Adrenal gland (tissue), 12 donors: Measurements from ENCODE around the gene MYH11. TPM values are rescaled to one million over a fixed set of nuclear protein-coding genes. Genes with fewer than 3 reads are reported as not detected.

Experiments used
- DNase-seq, 7 donors: peaks; one replicate each; pipeline ENCODE4 v3.0.0-alpha.2; 2019 to 2020
- H3K27ac ChIP-seq, 5 donors: fragments of 200-600 bp; sonication (generic) in 4 of 5; 1 replicate in 3 of 5; 2 replicates in 2 of 5; pipeline versions ENCODE4 v1.5.1 to v1.8.0; 2016 to 2020; ENCODE audit warnings: mild to moderate bottlenecking in 1 of 5
- H3K27me3 ChIP-seq: fragments of 200-600 bp; 2 replicates; pipeline ENCODE4 v1.8.0; 2021
- H3K36me3 ChIP-seq, 2 donors: fragments of 200-600 bp; replicated peaks in 1 of 2; 1 replicate in 1 of 2; 2 replicates in 1 of 2; pipeline versions ENCODE4 v1.5.1 to v1.8.0; 2018 to 2022
- H3K4me1 ChIP-seq, 2 donors: fragments of 200-600 bp; replicated peaks in 1 of 2; 1 replicate in 1 of 2; 2 replicates in 1 of 2; pipeline versions ENCODE4 v1.5.1 to v1.8.0; 2018 to 2021
- H3K4me3 ChIP-seq, 4 donors: fragments of 200-600 bp; sonication (generic) in 3 of 4; one replicate each; pipeline ENCODE4 v1.5.1; 2016 to 2018
- H3K9me3 ChIP-seq, 3 donors: fragments of 200-600 bp; sonication (generic) in 1 of 3; replicated peaks in 1 of 3; 1 replicate in 2 of 3; 2 replicates in 1 of 3; pipeline versions ENCODE4 v1.5.1 to v1.8.0; 2016 to 2021
- POLR2A ChIP-seq, 2 donors: fragments of 450-650 bp; IDR thresholded peaks; one replicate each; pipeline ENCODE4 v1.6.1; 2017; ENCODE audit warnings: antibody characterized with exemption in 2 of 2, mild to moderate bottlenecking in 2 of 2, moderate library complexity in 1 of 2
- WGBS, 4 donors: extraction: QIAGEN DNeasy Blood & Tissue Kit in 2 of 4; methylation state at CpG; one replicate each; pipeline versions ENCODE4 v1.1.5 to v1.1.7; 2013 to 2017; 5-methylcytosine and 5-hydroxymethylcytosine counted together
- intact Hi-C, 2 donors: fragments of 100-400 bp; cut with DNase I; formaldehyde crosslinking; loops; one replicate each; pipeline versions ENCODE4 v1.14.1 to v1.15.0; 2022 to 2023
- polyA plus RNA-seq, 3 donors: library from polyadenylated mRNA; stranded (reverse); fragments of 200-250 nt in 2 of 3; fragments of 350-450 nt in 1 of 3; fragmentation: Illumina TruSeq in 1 of 3; extraction: RNeasy Lipid Tissue Mini Kit (QIAGEN cat#74804) in 1 of 3; gene quantifications; one replicate each; pipeline ENCODE4 v1.2.3, GENCODE V29; 2013 to 2014
- total RNA-seq, 9 donors: library from RNA; depleted of rRNA in 4 of 9; stranded (reverse); fragments of >200 nt in 4 of 9; fragments of 120-200 nt in 1 of 9; fragmentation: NEBNext Ultra II Directional in 1 of 9; extraction: Animal tissue kit (Norgen Biotek cat#: 25700) in 1 of 9; gene quantifications; one replicate each; pipeline versions ENCODE4 v1.1.0 to v1.2.4, GENCODE V29; 2013 to 2023
- TF ChIP-seq, protein P1 (sequence below), 6 experiments: fragments of 450-650 bp in 4 of 6; fragments of 200-600 bp in 2 of 6; sonication (generic) in 1 of 6; IDR thresholded peaks; 1 replicate in 5 of 6; 2 replicates in 1 of 6; pipeline versions ENCODE4 v1.5.1 to v1.8.0; 2016 to 2021; ENCODE audit warnings: antibody characterized with exemption in 6 of 6, mild to moderate bottlenecking in 2 of 6, moderate library complexity in 1 of 6
- donor health status: healthy with polysubstance abuse.
- donor health status: Bipolar disorder and iron deficiency.
- donor health status: DM: yes; HTN: yes; CAD: no.
- donor health status: DM: no; HTN: no; CAD: no.
- donor health status: DM: no; HTN: no; CAD: no.
- donor health status: DM: yes; HTN: yes; CAD: no.

MYH11 gene
- total and polyA plus RNA-seq, 12 donors = 2.4 to 45.1 (median 16.5) TPM

- Histone ChIP-seq H3K4me1 (no peaks in the 10 kb centered on the region), H3K9me3 (no peaks in the 10 kb centered on the region), H3K4me3 (no peak overlapping the region), H3K36me3 (no peaks in the 10 kb centered on the region), H3K27ac (peak overlapping the region in 2 of 5 donors; percentile 44 to 64), H3K27me3 (no peaks in the 10 kb centered on the region)
- TF ChIP-seq, protein P1, sequence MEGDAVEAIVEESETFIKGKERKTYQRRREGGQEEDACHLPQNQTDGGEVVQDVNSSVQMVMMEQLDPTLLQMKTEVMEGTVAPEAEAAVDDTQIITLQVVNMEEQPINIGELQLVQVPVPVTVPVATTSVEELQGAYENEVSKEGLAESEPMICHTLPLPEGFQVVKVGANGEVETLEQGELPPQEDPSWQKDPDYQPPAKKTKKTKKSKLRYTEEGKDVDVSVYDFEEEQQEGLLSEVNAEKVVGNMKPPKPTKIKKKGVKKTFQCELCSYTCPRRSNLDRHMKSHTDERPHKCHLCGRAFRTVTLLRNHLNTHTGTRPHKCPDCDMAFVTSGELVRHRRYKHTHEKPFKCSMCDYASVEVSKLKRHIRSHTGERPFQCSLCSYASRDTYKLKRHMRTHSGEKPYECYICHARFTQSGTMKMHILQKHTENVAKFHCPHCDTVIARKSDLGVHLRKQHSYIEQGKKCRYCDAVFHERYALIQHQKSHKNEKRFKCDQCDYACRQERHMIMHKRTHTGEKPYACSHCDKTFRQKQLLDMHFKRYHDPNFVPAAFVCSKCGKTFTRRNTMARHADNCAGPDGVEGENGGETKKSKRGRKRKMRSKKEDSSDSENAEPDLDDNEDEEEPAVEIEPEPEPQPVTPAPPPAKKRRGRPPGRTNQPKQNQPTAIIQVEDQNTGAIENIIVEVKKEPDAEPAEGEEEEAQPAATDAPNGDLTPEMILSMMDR (IDR thresholded peaks at IDR 0.05) = no peak
- WGBS, 4 donors = 47 to 57% (median 50%) methylated on average over 6 to 7 of the region's 7 CpGs
- intact Hi-C loops = no loop called here
- DNase-seq = peak in 6 of 7 donors; percentile 21 to 76 (median 36)
These were observed 86.7 kb downstream of the MYH11 start for GRCh38 chr16:15770107-15770506.

- DNase-seq = no peak
- H3K36me3 ChIP-seq = no peaks in the 10 kb centered on the region
- no peaks in the 10 kb centered on the region for H3K4me1 ChIP-seq
- TF ChIP-seq POLR2A (IDR thresholded peaks at IDR 0.05) = no peak
- TF ChIP-seq, protein P1 (IDR thresholded peaks at IDR 0.05) = no peak
- intact Hi-C loops = loop anchor here (10.0 kb wide), 2 partner anchors 56 to 306 kb away; no protein-coding TSS in a partner anchor
- H3K9me3 ChIP-seq = no peaks in the 10 kb centered on the region
- H3K4me3 ChIP-seq = no peak overlapping the region
- no peaks in the 10 kb centered on the region for H3K27me3 ChIP-seq
- 73 to 89% (median 87%) methylated on average over 5 to 8 of the region's 8 CpGs for WGBS, 4 donors
- no peak overlapping the region for H3K27ac ChIP-seq
These were observed 87.6 kb downstream of the MYH11 start for GRCh38 chr16:15769239-15769638.

DNA sequence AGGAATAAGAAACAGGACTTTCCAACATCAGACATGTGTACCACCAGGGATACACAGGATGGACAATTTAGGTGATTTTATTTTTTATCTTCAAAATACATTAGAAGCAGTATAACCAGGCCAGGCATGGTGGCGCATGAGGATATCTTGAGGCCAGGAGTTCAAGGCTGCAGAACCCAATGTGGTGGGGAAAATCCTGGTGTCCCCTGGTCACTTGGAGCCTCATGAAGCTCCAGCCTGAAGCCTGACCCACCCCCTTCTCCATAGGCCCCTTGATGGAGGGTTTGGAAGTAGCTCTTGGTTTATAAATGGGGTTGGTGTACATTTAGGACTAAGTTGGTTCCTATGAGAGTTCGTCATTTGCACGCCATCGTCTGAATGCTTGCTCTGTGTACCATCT is 88.6 kb downstream of the MYH11 start:
- intact Hi-C loops = loop anchor here (10.0 kb wide), 2 partner anchors 57 to 307 kb away; no protein-coding TSS in a partner anchor
- no peaks in the 10 kb centered on the region for H3K4me1 ChIP-seq
- H3K27me3 ChIP-seq = no peaks in the 10 kb centered on the region
- H3K27ac ChIP-seq = no peak overlapping the region
- 97 to 98% (median 97%) methylated on average over 4 of the region's 4 CpGs for WGBS, 4 donors
- no peaks in the 10 kb centered on the region for H3K36me3 ChIP-seq
- H3K4me3 ChIP-seq = no peak overlapping the region
- DNase-seq = no peak
- no peak for TF ChIP-seq POLR2A (IDR thresholded peaks at IDR 0.05)
- TF ChIP-seq, protein P1 (IDR thresholded peaks at IDR 0.05) = no peak
- H3K9me3 ChIP-seq = no peaks in the 10 kb centered on the region

- TF ChIP-seq, protein P1 (IDR thresholded peaks at IDR 0.05) = no peak
- no peak for TF ChIP-seq POLR2A (IDR thresholded peaks at IDR 0.05)
- Histone ChIP-seq H3K4me3 (no peak overlapping the region), H3K27ac (no peak overlapping the region), H3K36me3 (no peaks in the 10 kb centered on the region), H3K4me1 (no peaks in the 10 kb centered on the region), H3K9me3 (no peaks in the 10 kb centered on the region), H3K27me3 (no peaks in the 10 kb centered on the region)
- no peak for DNase-seq
- 87 to 89% (median 89%) methylated on average over 5 of the region's 5 CpGs for WGBS, 4 donors
- intact Hi-C loops = loop anchor here (10.0 kb wide), 2 partner anchors 58 to 308 kb away; no protein-coding TSS in a partner anchor
These were observed 89.9 kb downstream of the MYH11 start for GRCh38 chr16:15766918-15767317.
